Smooth muscle cell of the brain vasculature (primary cell): Measurements from ENCODE around the gene ENTREP3.
"Not testable (repeated sequence)": the region's sequence is repeated elsewhere in the genome, so short reads cannot be mapped to it uniquely, and the experiment has no call there.

Source experiments
- DNase-seq: peaks from one replicate; pipeline ENCODE4 v3.0.0-alpha.2; 2012; ENCODE audit warnings: low read depth, low spot score

ENTREP3 gene

DNA sequence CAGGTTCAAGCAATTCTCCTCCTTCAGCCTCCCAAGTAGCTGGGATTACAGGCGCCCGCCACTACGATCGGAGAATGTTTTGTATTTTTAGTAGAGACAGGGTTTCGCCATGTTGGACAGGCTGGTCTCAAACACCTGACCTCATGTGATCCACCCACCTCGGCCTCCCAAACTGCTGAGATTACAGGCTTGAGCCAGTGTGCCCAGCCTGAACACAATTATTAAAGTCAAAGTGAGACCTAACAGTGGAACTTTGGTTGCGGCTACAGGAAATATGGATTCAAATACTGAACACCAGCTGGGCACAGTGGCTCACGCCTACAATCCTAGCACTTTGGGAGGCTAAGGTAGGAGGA lies 29.9 kb downstream of the ENTREP3 start:
- DNase-seq = not testable (repeated sequence)

DNA sequence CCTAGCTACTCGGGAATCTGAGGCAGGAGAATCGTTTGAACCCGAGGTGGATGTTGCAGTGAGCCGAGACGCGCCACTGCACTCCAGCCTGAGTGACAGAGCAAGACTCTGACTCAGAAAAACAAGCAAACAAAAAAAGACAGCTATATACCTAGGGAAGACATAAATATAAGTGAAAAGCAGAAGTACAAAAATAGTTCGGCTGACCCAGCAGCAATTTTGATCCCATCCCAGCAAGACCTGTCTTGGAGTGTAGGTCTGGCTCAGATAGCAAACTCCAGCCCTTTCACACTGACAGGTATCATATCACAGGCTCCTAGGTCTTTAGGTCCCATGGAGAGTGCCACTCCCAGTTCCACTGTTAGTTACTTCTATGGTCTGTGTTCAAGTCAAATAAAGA lies 32.2 kb downstream of the ENTREP3 start:
- no peak for DNase-seq

DNA sequence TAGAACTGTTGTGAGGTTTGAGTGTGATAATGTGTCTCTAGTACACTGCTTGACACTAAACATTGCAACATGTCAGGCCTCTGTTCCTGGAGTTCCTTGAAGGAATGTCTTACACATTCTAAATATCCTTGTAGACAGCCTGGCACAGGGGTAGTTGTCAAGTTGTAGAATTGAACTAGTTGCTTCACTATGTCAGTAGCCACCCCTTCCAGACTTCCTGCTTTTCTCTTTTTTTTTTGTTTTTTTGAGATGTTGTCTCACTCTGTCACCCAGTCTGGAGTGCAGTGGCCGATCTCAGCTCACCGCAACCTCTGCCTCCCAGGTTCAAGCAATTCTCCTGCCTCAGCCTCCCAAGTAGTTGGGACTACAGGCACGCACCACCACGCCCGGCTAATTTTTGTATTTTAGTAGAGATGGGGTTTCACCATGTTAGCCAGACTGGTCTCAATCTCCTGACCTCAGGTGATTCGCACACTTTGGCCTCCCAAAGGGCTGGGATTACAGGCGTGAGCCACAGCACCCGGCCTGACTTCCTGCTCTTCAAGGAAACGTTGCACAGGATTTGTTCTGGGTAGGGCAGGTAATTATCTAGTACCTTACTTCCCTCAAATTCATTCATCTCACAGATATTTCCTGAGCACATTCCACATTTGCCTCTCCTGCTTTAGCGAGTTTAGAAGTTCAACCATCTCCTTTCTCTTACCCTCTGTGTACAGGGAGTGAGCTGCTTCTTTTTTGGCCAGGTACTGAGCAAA lies 34.9 kb downstream of the ENTREP3 start:
- not testable (repeated sequence) for DNase-seq

DNA sequence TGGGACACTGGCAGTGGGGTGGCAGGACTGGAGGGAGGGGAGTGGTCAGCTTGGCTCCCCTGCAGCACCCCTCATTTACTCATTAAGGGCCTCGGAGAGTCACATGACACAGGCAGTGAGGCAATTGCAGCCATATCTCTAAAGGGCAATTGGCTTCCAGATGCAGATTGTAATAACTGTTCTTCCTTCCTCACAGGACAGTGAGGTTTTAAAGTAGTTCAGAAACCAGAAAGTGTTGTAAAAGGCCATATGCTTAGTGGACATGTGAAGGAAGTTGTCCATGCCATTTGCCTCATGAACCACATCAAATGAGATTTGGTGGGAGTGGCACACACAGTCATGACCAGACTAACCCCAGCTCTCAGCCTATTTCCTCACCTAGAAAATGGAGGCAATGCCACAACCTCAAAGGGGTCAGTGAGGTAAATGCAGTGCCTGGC lies 35.7 kb downstream of the ENTREP3 start:
- no peak for DNase-seq

DNA sequence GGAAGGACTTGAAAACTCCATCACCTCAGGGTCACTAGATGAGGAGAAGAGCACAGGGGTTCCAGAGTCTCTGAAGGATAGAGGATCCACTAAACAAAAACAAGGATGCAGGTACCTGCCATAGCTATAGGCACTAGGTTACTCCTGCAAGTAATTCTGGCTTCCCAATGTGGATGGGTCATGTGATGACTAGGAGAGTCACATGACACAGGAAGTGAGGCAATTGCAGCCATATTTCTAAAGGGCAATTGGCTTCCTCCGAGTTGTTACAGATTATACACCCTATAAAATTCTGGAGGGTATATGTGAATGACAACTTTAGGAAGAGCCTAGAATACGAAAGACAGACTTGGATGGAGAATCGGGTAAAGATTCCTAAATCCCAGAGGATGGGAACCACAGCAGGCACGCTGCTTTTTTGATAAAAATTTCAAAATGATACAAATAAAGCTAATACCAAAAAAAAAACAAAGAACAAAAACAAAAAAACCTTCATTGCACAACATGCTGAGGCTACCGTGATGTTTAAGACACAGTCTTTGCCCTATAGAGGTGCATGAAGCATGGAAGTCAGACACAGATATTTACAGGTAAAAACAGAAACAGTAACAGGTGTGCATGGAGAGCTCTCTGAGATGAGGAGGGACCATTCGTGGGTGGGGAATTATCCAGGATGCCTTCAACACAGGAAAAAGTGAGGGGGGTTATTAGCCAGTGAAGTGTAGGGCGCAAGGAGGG lies 36.3 kb downstream of the ENTREP3 start:
- no peak for DNase-seq

DNA sequence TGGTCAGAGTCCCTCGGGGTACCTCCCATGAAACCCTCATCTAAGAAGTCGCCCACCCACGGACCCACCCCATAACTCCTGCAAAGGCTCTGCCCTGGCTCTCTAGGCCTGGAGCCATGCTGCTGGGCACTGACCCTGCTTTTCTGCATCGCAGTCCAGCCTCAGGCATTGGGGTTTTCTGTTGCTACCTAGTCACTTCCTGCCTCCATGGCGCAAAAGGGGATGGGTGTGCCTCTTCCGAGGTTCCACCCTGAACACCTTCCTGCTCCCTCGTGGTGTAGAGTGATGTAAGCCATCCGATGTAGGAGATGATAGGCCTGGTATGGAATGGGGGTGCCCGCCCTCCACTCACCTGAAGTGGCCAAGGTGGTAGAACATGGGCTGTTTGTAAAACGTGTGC lies 40.6 kb downstream of the ENTREP3 start:
- DNase-seq = not testable (repeated sequence)

DNA sequence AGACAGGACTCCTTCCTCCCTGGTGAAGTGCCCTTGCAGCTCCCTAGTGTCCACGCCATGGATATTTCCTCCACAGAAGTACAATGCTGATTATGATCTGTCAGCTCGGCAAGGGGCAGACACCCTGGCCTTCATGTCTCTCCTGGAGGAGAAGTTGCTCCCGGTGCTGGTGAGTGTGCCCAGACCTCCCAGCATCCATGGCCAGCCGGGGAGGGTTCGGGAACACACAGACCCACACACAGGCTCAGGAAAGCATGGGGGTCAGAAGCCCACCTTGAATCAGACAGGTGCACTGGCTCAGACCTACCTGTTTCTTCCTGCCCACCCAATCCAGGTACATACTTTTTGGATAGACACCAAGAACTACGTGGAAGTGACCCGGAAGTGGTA lies 43.2 kb downstream of the ENTREP3 start:
- not testable (repeated sequence) for DNase-seq

DNA sequence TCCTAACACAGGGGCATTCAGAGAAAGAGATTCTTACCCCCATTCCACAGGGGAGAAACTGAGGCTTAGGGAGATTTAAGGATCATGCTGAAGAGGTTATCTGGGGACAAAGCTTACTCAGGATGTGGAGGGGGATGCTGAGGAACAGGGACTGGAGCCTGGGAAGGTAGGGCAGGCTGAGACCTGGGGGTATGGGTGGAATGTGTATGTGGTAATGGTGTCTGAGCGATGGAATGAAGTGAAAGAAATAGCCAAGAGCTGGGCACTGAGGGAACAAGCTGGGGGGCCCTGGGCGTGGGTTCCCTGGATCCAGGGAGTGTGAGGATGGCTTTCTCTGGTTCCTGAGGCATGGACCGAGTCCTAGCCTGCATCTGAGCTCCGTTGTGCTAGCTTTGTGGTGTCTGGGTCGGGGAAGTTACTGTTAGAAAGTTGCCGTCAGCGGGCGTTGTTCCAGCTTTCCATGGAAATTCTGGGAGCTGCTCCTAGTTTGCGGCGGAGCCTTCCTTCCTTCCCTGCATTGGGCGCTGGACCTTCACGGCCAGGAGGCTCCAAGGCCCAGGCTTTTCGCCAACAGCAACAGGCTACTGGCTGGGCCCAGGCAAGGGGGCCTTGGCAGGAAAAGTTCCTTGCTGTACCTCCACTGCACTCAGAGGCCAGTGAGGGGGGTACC lies 43.8 kb downstream of the ENTREP3 start:
- not testable (repeated sequence) for DNase-seq

DNA sequence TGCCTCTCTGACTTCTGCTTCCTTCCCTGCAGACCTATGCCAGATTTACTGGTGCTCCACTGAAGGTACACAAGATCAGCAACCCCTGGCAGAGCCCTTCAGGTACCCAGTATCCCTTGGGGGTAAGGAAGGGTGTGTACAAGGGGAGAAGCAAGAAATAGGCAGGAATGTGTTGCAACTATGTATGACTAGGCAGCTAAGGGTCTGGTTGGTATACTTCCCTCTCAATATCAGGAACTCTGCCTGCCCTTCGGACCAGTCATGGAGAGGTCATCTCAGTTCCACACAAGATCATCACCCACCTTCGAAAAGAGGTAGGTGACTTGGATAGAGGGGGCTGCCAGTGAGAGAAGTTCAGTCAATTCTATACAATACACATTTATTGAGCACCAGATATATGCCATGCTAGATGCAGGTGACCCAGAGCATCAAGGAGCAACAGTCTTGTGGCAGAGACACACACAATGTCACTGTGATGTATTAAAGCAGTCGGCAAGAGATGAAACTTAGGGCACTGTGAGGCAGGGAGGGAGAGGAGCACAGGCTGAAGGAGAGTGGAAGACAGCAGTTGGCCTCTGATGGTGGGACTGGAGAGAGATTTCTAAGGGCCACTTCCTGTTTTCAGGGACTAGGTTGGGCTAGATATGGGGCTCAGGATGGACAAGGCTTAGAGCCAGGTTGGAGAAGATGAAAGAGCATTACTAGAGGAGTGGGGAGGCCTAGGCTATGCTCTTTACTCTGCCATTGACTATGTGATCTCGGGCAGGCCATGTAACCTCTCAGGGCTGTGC lies 44.8 kb downstream of the ENTREP3 start:
- no peak for DNase-seq

DNA sequence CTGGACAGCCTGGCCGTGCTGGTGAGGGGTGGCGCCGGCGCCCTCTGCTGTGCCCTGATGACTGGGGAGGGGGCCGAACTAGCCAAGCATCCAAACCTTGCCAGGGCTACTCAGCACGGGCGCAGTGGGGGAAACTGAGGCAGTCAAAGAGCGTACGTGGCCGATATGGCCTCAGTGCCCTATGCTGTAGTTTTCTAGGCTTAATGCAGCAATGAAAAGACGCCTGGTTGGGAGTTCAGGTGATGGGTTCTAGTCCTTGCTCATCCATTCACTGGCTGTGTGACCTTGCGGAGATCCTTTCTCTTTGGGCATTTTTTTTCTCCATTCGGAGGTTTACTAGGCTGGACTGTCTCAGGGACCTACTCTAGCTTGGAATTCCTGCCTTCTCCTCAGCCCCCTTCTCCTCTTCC lies 46.0 kb downstream of the ENTREP3 start:
- no peak for DNase-seq

DNA sequence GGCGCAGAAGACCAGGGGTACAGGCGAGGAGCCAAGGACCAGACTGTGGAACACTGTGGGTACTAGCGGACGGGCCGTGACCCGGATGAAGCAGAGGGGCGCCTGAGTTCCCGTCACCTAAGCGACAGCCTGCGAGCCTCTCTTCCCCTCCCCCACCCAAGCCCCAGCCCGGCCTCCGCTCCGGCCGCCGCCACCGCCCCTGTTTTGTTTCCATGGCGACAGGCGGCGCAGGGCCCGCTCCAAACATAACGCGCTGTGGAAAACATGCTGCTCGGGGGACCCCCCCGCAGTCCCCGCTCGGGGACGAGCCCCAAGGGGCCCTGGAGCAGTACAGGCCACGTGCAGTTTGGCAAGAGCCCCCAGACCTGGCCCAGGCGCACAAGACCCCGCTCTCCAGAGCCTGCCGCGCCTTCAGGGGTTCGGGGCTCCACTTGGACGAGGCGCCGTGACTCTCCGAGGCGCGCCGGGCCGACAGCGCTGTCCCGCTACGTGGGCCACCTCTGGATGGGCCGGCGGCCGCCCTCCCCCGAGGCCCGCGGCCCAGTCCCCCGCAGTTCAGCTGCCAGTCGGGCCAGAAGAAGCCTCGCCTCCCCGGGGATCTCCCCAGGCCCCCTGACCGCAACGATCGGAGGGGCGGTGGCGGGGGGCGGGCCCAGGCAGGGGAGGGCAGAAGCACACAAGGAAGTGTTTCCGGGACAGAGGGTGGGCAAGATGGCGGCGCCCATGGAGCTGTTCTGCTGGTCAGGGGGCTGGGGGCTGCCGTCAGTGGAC lies 46.6 kb downstream of the ENTREP3 start, which contains the start of gene MTX1:
TSS of gene MTX1 (plus strand) at position 155 of the 771 bp plus-strand sequence. CDS start at position 265, 110 bp downstream.
- no peak for DNase-seq

DNA sequence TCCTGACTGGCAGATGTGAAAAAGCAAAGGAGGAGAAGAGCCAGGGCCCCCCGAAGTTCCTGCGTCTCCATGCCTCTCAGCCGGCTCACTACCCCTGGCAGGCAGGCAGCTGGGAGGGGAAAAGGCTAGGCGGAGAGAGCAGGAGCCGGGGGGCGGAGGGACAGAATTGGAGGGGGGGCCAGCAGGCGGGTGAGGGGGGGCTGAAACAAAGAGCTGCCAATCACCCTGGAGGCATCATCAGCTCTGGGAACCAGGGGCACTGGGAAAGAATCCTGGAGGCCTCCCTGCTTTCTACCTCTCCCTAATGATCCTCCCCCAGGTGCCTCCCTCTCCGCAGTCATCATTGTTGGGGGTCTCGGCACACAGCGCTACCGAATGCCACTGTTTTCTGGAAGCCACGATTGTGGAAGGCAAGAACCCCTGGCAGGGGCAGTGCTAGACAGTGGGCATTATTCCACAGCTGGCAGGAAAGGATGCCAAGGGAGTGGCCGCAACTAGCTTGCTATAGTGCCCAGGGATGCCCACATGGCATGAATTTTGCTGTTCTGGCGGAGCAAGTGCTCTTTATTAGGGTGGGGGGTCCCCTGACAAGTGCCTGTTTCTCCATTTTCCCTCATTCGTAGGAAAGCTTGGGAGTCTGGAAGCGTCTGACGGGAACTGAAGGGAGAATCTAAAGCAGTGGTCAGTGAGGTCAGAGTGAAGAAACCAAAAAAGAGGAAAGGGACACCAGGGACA lies 47.3 kb downstream of the ENTREP3 start, which contains the start of gene THBS3:
TSS of gene THBS3 (minus strand) at position 92 of the 735 bp plus-strand sequence. CDS start at position 71, 21 bp downstream.
- DNase-seq = no peak

DNA sequence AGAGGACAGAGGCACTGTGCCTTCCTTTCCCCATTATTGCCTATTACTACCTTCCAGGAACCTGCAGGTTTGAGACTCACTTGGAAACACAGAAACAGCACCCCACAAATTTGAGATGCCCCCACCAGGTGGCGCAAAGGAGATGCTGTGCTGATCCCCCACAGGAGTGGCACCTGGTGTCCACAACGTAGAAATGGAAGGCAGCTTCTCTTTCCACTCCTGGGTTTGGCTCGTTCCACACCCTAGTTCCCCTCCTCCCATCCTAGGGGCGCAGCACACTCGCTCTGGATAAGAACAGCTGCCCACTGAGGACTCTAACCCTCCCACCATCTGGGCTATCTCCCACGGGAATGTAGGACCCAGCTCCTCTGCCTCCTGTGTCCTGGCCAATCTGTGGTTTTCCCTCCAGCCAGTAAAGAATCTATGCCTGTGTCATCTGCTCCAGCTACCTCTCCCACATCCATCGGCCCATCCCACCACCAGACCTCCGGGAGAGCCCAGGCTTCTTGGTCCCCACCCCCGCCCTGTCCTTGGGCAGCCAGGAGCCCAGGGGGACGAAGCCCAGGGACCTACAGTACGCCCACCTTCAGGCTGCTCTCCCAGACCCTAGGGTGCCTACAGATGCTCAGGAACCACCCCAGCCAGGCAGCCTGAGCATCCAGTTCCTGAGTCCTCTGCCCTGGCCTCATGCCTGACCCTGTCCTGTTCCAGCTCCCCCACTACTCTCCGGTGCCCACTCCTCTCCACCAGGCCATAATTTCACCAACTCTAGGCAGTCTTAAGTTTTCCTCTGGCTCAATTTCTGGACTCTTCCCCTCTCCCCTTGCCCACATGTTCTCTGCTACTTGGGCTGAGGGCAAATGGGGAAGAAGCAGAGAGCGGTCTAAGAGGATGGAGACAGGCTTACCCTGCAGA lies 48.1 kb downstream of the ENTREP3 start:
- DNase-seq = no peak

DNA sequence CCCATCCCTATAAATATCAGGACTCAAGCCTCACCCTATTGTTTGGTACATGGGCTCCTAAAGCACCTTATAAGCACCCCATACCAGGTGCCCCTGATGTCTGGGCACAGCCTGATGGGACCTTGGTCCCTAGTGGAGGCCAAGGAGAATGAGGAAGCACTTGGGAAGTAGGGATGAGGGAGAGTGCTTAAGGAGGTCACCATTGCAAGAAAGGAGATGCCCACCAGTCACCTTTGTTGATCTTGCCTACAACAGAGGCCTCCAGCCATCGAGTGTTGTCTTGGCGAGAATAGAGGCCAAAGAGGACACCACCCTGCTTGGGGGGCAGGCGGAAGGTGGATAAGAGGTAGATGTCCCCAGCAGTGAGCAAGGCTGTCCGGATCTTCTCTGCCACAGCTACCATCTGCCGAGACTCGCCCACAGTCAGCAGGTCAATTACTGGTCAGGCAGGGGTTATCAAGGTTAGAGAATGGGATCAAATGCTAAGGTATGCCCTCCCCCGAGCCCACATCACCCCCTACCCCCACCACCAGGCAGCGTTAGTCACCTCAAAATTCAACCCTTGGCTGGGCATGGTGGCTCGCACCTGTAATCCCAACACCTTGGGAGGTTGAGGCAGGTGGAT lies 49.2 kb downstream of the ENTREP3 start:
- DNase-seq = no peak

DNA sequence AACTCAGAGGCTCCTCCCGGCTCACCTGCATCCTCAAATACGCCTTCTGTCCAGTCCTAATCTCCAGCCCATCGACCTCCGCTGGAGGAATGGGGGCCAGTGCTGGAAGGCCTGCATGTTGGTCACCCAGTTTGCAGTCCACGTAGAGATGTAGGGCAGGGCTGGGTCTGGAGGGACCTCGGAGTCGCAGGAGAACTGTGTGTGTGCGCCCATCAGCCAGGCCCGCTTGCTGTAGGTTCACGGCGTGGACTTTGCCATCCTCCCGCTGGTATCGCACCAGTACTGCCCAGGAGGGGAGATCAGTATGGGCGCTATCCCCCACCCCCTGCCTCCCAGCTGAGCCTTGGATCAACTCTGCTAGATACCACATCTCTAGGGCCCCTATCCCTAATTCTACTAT lies 50.2 kb downstream of the ENTREP3 start:
- DNase-seq = no peak

DNA sequence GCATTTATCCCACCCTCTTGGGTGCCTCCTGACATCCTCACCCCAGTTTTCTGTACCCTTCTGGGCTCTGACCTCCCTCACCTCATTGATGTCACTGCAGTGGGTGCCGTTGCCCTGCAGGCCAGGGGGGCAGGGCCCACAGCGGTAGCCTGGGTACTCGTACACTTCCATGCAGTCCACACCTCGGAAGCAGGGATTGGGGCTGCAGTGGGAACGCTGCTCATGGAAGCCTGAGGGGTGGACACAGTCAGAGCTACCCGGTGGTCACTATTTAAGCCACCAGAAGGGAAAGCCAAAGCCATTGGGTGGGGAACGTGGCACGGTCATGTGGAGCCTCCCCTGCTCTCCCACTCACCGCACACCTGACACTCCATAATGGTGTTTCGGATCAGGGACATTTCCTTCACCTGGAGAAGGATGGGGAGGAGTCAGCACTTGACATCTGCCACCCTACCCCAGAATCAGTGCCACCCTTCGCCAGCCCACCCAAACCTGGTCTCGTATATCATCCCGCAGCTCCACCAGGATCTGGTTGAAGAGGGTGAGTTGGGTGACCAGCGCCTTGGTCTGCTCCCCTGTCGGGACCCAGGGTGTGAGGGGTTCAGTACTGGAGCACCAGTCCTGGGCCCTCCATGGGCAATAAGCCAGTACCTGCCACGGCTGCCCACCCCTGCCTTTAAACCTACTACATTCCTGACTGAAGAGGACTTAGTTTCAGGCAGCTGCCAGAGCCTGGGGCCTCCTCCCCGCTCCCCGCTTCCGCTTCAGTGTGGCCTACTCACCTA lies 52.4 kb downstream of the ENTREP3 start:
- no peak for DNase-seq

DNA sequence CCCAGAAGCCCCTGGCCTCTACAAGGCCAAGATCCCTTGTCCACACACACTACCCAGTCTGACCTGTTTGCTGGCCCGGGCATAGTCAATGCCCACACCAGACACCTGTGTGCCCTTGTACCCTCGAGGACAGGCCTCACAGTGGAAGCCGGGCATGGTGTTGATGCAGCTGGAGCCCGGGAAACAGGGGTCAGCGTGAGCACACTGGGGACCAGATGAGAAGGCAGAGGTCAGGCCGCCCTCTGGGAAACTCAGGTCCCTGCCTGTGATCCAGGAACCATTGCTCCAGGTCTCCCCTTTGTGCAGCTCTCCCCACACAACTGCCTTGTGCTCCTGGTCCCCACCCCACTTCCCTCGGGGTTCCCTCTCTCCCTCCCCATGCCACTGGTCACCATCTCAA lies 53.1 kb downstream of the ENTREP3 start:
- DNase-seq = no peak

DNA sequence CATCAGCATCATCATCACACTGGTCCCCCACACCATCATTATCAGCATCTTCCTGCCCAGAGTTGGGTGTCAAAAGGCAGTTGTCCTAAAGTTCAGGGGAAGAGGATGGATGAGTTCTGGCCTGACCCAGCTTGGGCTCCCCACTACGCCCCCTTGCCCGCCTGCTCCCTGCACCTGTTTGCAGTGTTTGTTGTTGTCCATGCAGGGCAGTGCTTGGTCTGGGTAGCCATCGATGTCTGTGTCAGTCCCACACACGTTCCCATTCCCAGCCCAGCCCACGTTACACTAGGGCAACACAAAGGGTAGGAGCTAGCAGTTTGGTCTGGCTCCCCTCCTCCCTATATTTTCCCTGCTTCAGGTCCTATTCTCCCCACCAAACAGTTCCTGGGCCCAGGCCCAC lies 54.4 kb downstream of the ENTREP3 start:
- DNase-seq = no peak
